Stimulated activated CD8-positive, alpha-beta memory T cell treated with anti-CD3 and anti-CD28 coated beads, Interleukin-4, amount 100 ng/mL, for 24 hours (primary cell): Measurements from ENCODE around the gene ABO.
"Not testable (repeated sequence)": the region's sequence is repeated elsewhere in the genome, so short reads cannot be mapped to it uniquely, and the experiment has no call there.

Experiments
- DNase-seq: peaks from one replicate; pipeline ENCODE4 v3.0.0-alpha.2; 2020; ENCODE audit warnings: low read depth

Gene ABO

GRCh38 chr9:133262226-133262625 lies 12.8 kb downstream of the ABO start:
- DNase-seq: no peak

GRCh38 chr9:133261753-133262120 lies 13.3 kb downstream of the ABO start:
- no peak for DNase-seq

- DNase-seq: no peak
These were observed 13.8 kb downstream of the ABO start for GRCh38 chr9:133261103-133261752.

GRCh38 chr9:133260334-133261102 lies 14.5 kb downstream of the ABO start:
- DNase-seq: no peak

- no peak for DNase-seq
These were observed 16.7 kb downstream of the ABO start for GRCh38 chr9:133258061-133259015.

- no peak for DNase-seq
These were observed 17.5 kb downstream of the ABO start for GRCh38 chr9:133257465-133257956.

- DNase-seq: no peak
These were observed 18.3 kb downstream of the ABO start for GRCh38 chr9:133256686-133257091.

GRCh38 chr9:133256136-133256461 lies 18.9 kb downstream of the ABO start:
- no peak for DNase-seq

- DNase-seq: no peak
These were observed 19.4 kb downstream of the ABO start for GRCh38 chr9:133255371-133256135.

GRCh38 chr9:133254471-133254870 lies 20.5 kb downstream of the ABO start:
- no peak for DNase-seq

- DNase-seq: no peak
These were observed 21.7 kb downstream of the ABO start for GRCh38 chr9:133253268-133253667.

GRCh38 chr9:133252301-133253020 lies 22.5 kb downstream of the ABO start:
- DNase-seq: no peak

- DNase-seq: no peak
These were observed 23.2 kb downstream of the ABO start for GRCh38 chr9:133251773-133252172.

GRCh38 chr9:133251221-133251620 lies 23.8 kb downstream of the ABO start:
- DNase-seq: not testable (repeated sequence)

- DNase-seq: no peak
These were observed 24.2 kb downstream of the ABO start for GRCh38 chr9:133250741-133251170.

- no peak for DNase-seq
These were observed 25.7 kb downstream of the ABO start for GRCh38 chr9:133249337-133249736.

- no peak for DNase-seq
These were observed 26.2 kb downstream of the ABO start for GRCh38 chr9:133248726-133249295.

- DNase-seq: no peak
These were observed 27.4 kb downstream of the ABO start for GRCh38 chr9:133247632-133248031.

GRCh38 chr9:133246991-133247390 lies 28.0 kb downstream of the ABO start:
- no peak for DNase-seq

GRCh38 chr9:133246562-133246961 lies 28.4 kb downstream of the ABO start:
- no peak for DNase-seq

GRCh38 chr9:133242991-133243390 lies 32.0 kb downstream of the ABO start:
- DNase-seq: no peak
